DOHH2 (cell line): Measurements from ENCODE around the gene EIF4EBP2.

Experiments used
- EZH2phosphoT487 ChIP-seq: fragments of 200-600 bp; sonication (generic); IDR thresholded peaks from 2 replicates; pipeline ENCODE4 v1.6.1; 2017; ENCODE audit warnings: borderline replicate concordance, mild to moderate bottlenecking, antibody characterized with exemption, low read length, moderate library complexity, mixed read lengths
- TF ChIP-seq, protein P1 (sequence below): fragments of 200-600 bp; sonication (generic); IDR thresholded peaks from one replicate; pipeline ENCODE4 v1.5.1; 2014; ENCODE audit warnings: antibody characterized with exemption, mild to moderate bottlenecking, low read depth, low read length; ENCODE audit not compliant: poor library complexity, severe bottlenecking

- TF ChIP-seq, protein P1, sequence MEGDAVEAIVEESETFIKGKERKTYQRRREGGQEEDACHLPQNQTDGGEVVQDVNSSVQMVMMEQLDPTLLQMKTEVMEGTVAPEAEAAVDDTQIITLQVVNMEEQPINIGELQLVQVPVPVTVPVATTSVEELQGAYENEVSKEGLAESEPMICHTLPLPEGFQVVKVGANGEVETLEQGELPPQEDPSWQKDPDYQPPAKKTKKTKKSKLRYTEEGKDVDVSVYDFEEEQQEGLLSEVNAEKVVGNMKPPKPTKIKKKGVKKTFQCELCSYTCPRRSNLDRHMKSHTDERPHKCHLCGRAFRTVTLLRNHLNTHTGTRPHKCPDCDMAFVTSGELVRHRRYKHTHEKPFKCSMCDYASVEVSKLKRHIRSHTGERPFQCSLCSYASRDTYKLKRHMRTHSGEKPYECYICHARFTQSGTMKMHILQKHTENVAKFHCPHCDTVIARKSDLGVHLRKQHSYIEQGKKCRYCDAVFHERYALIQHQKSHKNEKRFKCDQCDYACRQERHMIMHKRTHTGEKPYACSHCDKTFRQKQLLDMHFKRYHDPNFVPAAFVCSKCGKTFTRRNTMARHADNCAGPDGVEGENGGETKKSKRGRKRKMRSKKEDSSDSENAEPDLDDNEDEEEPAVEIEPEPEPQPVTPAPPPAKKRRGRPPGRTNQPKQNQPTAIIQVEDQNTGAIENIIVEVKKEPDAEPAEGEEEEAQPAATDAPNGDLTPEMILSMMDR = no peak
- no peak for TF ChIP-seq EZH2phosphoT487
Measured at GRCh38 chr10:70362328-70362727, 41.6 kb upstream of the EIF4EBP2 start.
